Kidney (tissue), 14 donors: Measurements from ENCODE around the gene CASP3. TPM values are rescaled to one million over a fixed set of nuclear protein-coding genes. Genes with fewer than 3 reads are reported as not detected.

Experiments
- DNase-seq, 5 donors: peaks; one replicate each; pipeline ENCODE4 v3.0.0-alpha.2; 2013 to 2020
- FAIRE-seq: peaks from 2 replicates; lab custom pipeline; 2012; peaks lifted over from hg19 to GRCh38; lab: Jason Lieb, UNC
- H3K27ac ChIP-seq, 2 donors: one replicate each; pipeline ENCODE4 v1.7.0; 2013; ENCODE audit warnings: low read depth in 2 of 2, low read length in 2 of 2, inconsistent platforms in 1 of 2
- H3K27me3 ChIP-seq: one replicate; pipeline ENCODE4 v1.7.1; 2013; ENCODE audit warnings: low read length, inconsistent platforms; ENCODE audit not compliant: control insufficient read depth, insufficient read depth
- H3K36me3 ChIP-seq, 3 donors: one replicate each; pipeline versions ENCODE4 v1.7.0 to v1.7.1; 2013; ENCODE audit warnings: low read length in 3 of 3, control low read depth in 1 of 3, inconsistent platforms in 1 of 3; ENCODE audit not compliant: insufficient read depth in 3 of 3, control insufficient read depth in 2 of 3
- H3K4me1 ChIP-seq, 3 donors: one replicate each; pipeline versions ENCODE4 v1.7.0 to v1.7.1; 2013; ENCODE audit warnings: low read length in 3 of 3, inconsistent platforms in 1 of 3, low read depth in 1 of 3; ENCODE audit not compliant: control insufficient read depth in 2 of 3, insufficient read depth in 2 of 3
- H3K4me3 ChIP-seq, 3 donors: one replicate each; pipeline versions ENCODE4 v1.7.0 to v1.8.1; 2013; ENCODE audit warnings: low read length in 3 of 3, control low read depth in 1 of 3, inconsistent platforms in 1 of 3
- H3K9ac ChIP-seq, 3 donors: one replicate each; pipeline versions ENCODE4 v1.7.0 to v1.7.1; 2013; ENCODE audit warnings: low read length in 3 of 3, control low read depth in 1 of 3, inconsistent platforms in 1 of 3
- H3K9me3 ChIP-seq, 3 donors: one replicate each; pipeline versions ENCODE4 v1.7.0 to v1.7.1; 2013; ENCODE audit warnings: low read length in 3 of 3, control low read depth in 1 of 3, inconsistent platforms in 1 of 3; ENCODE audit not compliant: control insufficient read depth in 2 of 3, insufficient read depth in 1 of 3
- CTCF ChIP-seq: IDR thresholded peaks from 3 replicates; pipeline ENCODE4 v1.5.1; 2012; ENCODE audit warnings: mild to moderate bottlenecking, moderate library complexity, borderline replicate concordance; ENCODE audit not compliant: insufficient read depth; ENCODE audit errors: extremely low read depth
- intact Hi-C: fragments of 100-400 bp; cut with DNase I; formaldehyde crosslinking; loops from one replicate; pipeline ENCODE4 v1.11.1; 2022
- polyA plus RNA-seq: library from polyadenylated mRNA; stranded (reverse); fragments of 350-450 nt; fragmentation: Illumina TruSeq; extraction: RNeasy Lipid Tissue Mini Kit (QIAGEN cat#74804); gene quantifications from one replicate; pipeline ENCODE4 v1.2.3, GENCODE V29; 2014; ENCODE audit warnings: low read depth, low replicate concordance; ENCODE audit not compliant: insufficient read depth
- total RNA-seq: library from RNA; stranded (reverse); fragmentation: NEBNext Ultra II Directional; extraction: Animal tissue kit (Norgen Biotek cat#: 25700); gene quantifications from one replicate; pipeline ENCODE4 v1.2.1, GENCODE V29; 2021
- donor health status: control.
- donor health status: control.
- donor health status: control.
- donor health status: control.
- donor health status: control.
- donor health status: DM: yes; HTN: yes; CAD: no.
- donor health status: Normal renal cell carcinoma (clear cell type).

CASP3 gene
- total and polyA plus RNA-seq, 2 donors from 2014 or later, result 7.3 to 22.4 TPM

DNA sequence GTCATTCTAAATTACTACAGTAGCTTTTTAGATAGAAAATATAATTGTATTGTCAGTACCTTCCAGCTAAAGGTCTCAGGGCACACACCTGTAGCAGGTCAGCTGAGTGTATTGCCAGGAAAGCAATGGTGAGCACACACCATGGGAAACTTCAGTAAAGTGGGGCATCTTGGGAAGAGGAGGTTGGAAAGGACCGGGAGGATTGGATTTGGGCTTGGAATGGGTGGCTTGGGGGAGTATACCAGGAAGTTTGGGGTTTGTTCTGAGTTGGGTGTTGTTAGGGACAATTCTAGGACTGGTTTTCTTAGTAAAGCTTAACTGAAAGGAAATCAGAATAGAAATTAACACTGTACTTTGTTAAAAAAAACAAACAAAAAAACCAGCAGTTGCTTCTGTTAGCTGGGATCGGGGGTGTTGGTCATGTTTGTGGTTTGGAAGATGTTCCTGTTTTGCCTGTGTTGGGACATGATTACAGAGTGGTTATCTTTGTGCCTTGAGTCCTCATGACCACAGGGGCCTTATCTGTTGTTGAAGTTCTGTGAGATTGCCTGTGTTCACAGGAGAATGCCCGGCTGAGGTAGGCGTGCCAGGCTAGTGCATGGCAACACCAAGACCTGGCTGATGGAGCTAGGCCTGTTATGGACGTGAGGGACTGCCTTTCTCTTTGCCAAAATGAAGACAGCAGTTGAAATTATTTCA is 35.4 kb upstream of the CASP3 start:
- FAIRE-seq, result no peak

DNA sequence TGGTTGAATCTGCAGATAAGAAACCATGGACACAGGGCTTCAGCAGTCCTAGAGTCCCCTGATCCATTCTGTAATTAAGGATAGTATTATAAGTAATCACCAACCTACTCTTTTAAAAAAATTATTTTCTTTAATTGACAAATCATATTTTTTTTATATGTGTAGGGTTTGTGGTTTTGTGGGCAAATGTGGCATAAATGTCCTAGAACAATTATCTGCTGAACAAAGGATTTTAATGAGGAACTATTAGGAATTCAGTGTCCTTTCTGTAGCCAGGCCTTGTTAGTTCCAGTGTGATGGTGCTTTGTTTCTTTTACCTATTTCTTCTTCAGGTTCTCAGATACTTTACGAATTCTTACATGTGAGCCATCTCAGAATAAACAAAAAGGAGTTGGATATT is 32.7 kb upstream of the CASP3 start:
- Histone ChIP-seq H3K36me3 (no peaks in the 10 kb centered on the region), H3K4me1 (no peaks in the 10 kb centered on the region), H3K9ac (no peak overlapping the region), H3K4me3 (no peak overlapping the region), H3K27me3 (no peaks in the 10 kb centered on the region), H3K27ac (no peak overlapping the region), H3K9me3 (no peaks in the 10 kb centered on the region)
- DNase-seq (no peak), FAIRE-seq (no peak)
- intact Hi-C loops, result no loop called here
- TF ChIP-seq CTCF, result no peak

More for the DNA sequence above, 35.4 kb upstream of the CASP3 start:
- DNase-seq, result no peak
- Histone ChIP-seq H3K27ac (no peak overlapping the region), H3K4me3 (no peak overlapping the region), H3K27me3 (no peaks in the 10 kb centered on the region), H3K36me3 (no peaks in the 10 kb centered on the region), H3K9ac (no peak overlapping the region), H3K9me3 (no peaks in the 10 kb centered on the region), H3K4me1 (no peaks in the 10 kb centered on the region)
- no peak for TF ChIP-seq CTCF
- intact Hi-C loops, result no loop called here

GRCh38 chr4:184680698-184681097 is 31.5 kb upstream of the CASP3 start:
- FAIRE-seq, result no peak
- Histone ChIP-seq H3K36me3 (no peaks in the 10 kb centered on the region), H3K27me3 (no peaks in the 10 kb centered on the region), H3K4me1 (no peaks in the 10 kb centered on the region), H3K27ac (no peak overlapping the region), H3K4me3 (no peak overlapping the region), H3K9ac (no peak overlapping the region), H3K9me3 (no peaks in the 10 kb centered on the region)
- DNase-seq, result no peak
- no peak for TF ChIP-seq CTCF
- intact Hi-C loops, result no loop called here
